Stimulated activated CD8-positive, alpha-beta memory T cell treated with anti-CD3 and anti-CD28 coated beads, Interleukin-7, amount 100 ng/mL, for 24 hours (primary cell): Measurements from ENCODE around the gene B3GAT3.
"Not testable (repeated sequence)": the region's sequence is repeated elsewhere in the genome, so short reads cannot be mapped to it uniquely, and the experiment has no call there.

ENCODE experiments used
- DNase-seq: peaks from one replicate; pipeline ENCODE4 v3.0.0-alpha.2; 2020; ENCODE audit warnings: low read depth

The B3GAT3 gene

GRCh38 chr11:62603776-62604299 is 17.9 kb downstream of the B3GAT3 start:
- no peak for DNase-seq

GRCh38 chr11:62603072-62603408 is 18.7 kb downstream of the B3GAT3 start:
- DNase-seq: no peak

GRCh38 chr11:62602141-62603071 is 19.4 kb downstream of the B3GAT3 start:
- DNase-seq: no peak

GRCh38 chr11:62601372-62602140 is 20.2 kb downstream of the B3GAT3 start, which contains the start of gene MTA2:
Gene MTA2, minus strand, starts transcription at chr11:62601865. Its CDS starts 415 bp downstream, at chr11:62601450.
- DNase-seq: peak; percentile 98

- DNase-seq: no peak
These were observed 20.7 kb downstream of the B3GAT3 start for GRCh38 chr11:62601122-62601371.

GRCh38 chr11:62600367-62601121 is 21.2 kb downstream of the B3GAT3 start:
- DNase-seq: no peak

- DNase-seq: no peak
These were observed 21.9 kb downstream of the B3GAT3 start for GRCh38 chr11:62599901-62600300.

- DNase-seq: peak; percentile 86
These were observed 22.6 kb downstream of the B3GAT3 start for GRCh38 chr11:62599069-62599696.

- no peak for DNase-seq
These were observed 26.7 kb downstream of the B3GAT3 start for GRCh38 chr11:62595124-62595523.

GRCh38 chr11:62593434-62594044 is 28.2 kb downstream of the B3GAT3 start:
- peak; percentile 38 for DNase-seq

GRCh38 chr11:62592989-62593421 is 28.8 kb downstream of the B3GAT3 start:
- DNase-seq: no peak

- DNase-seq: no peak
These were observed 29.5 kb downstream of the B3GAT3 start for GRCh38 chr11:62592146-62592815.

GRCh38 chr11:62591448-62592145 is 30.2 kb downstream of the B3GAT3 start, which contains the start of gene TUT1:
Gene TUT1, minus strand, starts transcription at chr11:62591523. Its CDS starts 38 bp downstream, at chr11:62591485.
- DNase-seq: peak; percentile 83

GRCh38 chr11:62588966-62589637 is 32.7 kb downstream of the B3GAT3 start:
- DNase-seq: no peak

GRCh38 chr11:62585356-62585755 is 36.4 kb downstream of the B3GAT3 start:
- not testable (repeated sequence) for DNase-seq

GRCh38 chr11:62581735-62582134 is 40.1 kb downstream of the B3GAT3 start:
- not testable (repeated sequence) for DNase-seq

- DNase-seq: no peak
These were observed 40.6 kb downstream of the B3GAT3 start for GRCh38 chr11:62580959-62581715.

- DNase-seq: no peak
These were observed 42.5 kb downstream of the B3GAT3 start for GRCh38 chr11:62579252-62579651.

GRCh38 chr11:62578541-62578940 is 43.2 kb downstream of the B3GAT3 start:
- no peak for DNase-seq
